HEK293 (cell line): ENCODE measurements around the gene PPIA.

Experiments
- GLI4 ChIP-seq: fragments of 450-650 bp; formaldehyde crosslinking; IDR thresholded peaks from 2 replicates; pipeline ENCODE4 v1.5.1; 2016; ENCODE audit warnings: missing biosample characterization, missing genetic modification characterization
- REPIN1 ChIP-seq: fragments of 450-650 bp; formaldehyde crosslinking; IDR thresholded peaks from 2 replicates; pipeline ENCODE4 v1.5.1; 2017; ENCODE audit warnings: missing biosample characterization, missing genetic modification characterization, low read depth
- ZBTB48 ChIP-seq: fragments of 450-650 bp; formaldehyde crosslinking; IDR thresholded peaks from 2 replicates; pipeline ENCODE4 v1.5.1; 2016; ENCODE audit warnings: missing biosample characterization, missing genetic modification characterization
- ZEB2 ChIP-seq: fragments of 450-650 bp; formaldehyde crosslinking; IDR thresholded peaks from 2 replicates; pipeline ENCODE4 v1.5.1; 2016; ENCODE audit warnings: missing biosample characterization, missing genetic modification characterization
- ZNF394 ChIP-seq: fragments of 450-650 bp; formaldehyde crosslinking; IDR thresholded peaks from 2 replicates; pipeline ENCODE4 v1.5.1; 2016; ENCODE audit warnings: missing biosample characterization, missing genetic modification characterization, mild to moderate bottlenecking, moderate library complexity, borderline replicate concordance
- ZNF561 ChIP-seq: fragments of 450-650 bp; IDR thresholded peaks from 2 replicates; pipeline ENCODE4 v1.5.1; 2018; ENCODE audit warnings: missing biosample characterization, missing genetic modification characterization, borderline replicate concordance
- TF ChIP-seq, protein P1 (sequence below): fragments of 450-650 bp; formaldehyde crosslinking; IDR thresholded peaks from 2 replicates; pipeline ENCODE4 v1.5.1; 2016; ENCODE audit warnings: missing biosample characterization, missing genetic modification characterization
- TF ChIP-seq, protein P2 (sequence below): fragments of 450-650 bp; formaldehyde crosslinking; IDR thresholded peaks from 2 replicates; pipeline ENCODE4 v1.5.1; 2016; ENCODE audit warnings: missing biosample characterization, missing genetic modification characterization, low read depth
- TF ChIP-seq, protein P3 (sequence below): fragments of 450-650 bp; formaldehyde crosslinking; IDR thresholded peaks from 2 replicates; pipeline ENCODE4 v1.5.1; 2016; ENCODE audit warnings: missing biosample characterization, missing genetic modification characterization
- TF ChIP-seq, protein P4 (sequence below): fragments of 450-650 bp; formaldehyde crosslinking; IDR thresholded peaks from 2 replicates; pipeline ENCODE4 v1.5.1; 2017; ENCODE audit warnings: missing biosample characterization, missing genetic modification characterization

DNA sequence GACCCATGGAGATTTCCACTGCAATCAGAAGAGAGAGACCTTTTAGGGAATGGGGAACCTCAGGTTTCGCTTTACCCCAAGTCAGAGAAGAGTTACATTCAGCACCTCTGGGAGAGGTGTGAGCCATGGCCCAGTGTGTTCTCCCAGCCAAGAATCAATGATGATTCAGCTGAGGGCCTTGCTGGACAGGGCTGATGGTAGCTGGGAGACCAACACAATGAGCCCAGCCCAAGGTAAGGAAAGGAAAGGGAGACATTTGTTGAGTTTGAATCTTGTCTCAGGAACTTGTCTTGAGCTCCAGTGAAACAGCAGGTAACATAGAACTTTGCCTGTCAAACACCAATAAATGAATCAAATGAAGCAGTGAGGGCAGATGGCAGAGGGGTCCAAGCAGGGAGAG is 14.0 kb upstream of the PPIA start:
- TF ChIP-seq REPIN1 (tag by site-specific recombination): no peak
- TF ChIP-seq, protein P1, sequence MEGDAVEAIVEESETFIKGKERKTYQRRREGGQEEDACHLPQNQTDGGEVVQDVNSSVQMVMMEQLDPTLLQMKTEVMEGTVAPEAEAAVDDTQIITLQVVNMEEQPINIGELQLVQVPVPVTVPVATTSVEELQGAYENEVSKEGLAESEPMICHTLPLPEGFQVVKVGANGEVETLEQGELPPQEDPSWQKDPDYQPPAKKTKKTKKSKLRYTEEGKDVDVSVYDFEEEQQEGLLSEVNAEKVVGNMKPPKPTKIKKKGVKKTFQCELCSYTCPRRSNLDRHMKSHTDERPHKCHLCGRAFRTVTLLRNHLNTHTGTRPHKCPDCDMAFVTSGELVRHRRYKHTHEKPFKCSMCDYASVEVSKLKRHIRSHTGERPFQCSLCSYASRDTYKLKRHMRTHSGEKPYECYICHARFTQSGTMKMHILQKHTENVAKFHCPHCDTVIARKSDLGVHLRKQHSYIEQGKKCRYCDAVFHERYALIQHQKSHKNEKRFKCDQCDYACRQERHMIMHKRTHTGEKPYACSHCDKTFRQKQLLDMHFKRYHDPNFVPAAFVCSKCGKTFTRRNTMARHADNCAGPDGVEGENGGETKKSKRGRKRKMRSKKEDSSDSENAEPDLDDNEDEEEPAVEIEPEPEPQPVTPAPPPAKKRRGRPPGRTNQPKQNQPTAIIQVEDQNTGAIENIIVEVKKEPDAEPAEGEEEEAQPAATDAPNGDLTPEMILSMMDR (tag by site-specific recombination): no peak
- no peak for TF ChIP-seq ZNF394
- no peak for TF ChIP-seq ZBTB48 (tag by site-specific recombination)
- TF ChIP-seq ZNF561 (tag by site-specific recombination): no peak
- TF ChIP-seq, protein P2, sequence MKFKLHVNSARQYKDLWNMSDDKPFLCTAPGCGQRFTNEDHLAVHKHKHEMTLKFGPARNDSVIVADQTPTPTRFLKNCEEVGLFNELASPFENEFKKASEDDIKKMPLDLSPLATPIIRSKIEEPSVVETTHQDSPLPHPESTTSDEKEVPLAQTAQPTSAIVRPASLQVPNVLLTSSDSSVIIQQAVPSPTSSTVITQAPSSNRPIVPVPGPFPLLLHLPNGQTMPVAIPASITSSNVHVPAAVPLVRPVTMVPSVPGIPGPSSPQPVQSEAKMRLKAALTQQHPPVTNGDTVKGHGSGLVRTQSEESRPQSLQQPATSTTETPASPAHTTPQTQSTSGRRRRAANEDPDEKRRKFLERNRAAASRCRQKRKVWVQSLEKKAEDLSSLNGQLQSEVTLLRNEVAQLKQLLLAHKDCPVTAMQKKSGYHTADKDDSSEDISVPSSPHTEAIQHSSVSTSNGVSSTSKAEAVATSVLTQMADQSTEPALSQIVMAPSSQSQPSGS (tag by site-specific recombination): no peak
- TF ChIP-seq GLI4 (tag by site-specific recombination): no peak
- TF ChIP-seq, protein P3, sequence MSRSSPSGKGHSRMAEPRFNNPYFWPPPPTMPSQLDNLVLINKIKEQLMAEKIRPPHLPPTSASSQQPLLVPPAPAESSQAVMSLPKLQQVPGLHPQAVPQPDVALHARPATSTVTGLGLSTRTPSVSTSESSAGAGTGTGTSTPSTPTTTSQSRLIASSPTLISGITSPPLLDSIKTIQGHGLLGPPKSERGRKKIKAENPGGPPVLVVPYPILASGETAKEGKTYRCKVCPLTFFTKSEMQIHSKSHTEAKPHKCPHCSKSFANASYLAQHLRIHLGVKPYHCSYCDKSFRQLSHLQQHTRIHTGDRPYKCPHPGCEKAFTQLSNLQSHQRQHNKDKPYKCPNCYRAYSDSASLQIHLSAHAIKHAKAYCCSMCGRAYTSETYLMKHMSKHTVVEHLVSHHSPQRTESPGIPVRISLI (tag by site-specific recombination): no peak
- TF ChIP-seq ZEB2 (tag by site-specific recombination): no peak
- TF ChIP-seq, protein P4, sequence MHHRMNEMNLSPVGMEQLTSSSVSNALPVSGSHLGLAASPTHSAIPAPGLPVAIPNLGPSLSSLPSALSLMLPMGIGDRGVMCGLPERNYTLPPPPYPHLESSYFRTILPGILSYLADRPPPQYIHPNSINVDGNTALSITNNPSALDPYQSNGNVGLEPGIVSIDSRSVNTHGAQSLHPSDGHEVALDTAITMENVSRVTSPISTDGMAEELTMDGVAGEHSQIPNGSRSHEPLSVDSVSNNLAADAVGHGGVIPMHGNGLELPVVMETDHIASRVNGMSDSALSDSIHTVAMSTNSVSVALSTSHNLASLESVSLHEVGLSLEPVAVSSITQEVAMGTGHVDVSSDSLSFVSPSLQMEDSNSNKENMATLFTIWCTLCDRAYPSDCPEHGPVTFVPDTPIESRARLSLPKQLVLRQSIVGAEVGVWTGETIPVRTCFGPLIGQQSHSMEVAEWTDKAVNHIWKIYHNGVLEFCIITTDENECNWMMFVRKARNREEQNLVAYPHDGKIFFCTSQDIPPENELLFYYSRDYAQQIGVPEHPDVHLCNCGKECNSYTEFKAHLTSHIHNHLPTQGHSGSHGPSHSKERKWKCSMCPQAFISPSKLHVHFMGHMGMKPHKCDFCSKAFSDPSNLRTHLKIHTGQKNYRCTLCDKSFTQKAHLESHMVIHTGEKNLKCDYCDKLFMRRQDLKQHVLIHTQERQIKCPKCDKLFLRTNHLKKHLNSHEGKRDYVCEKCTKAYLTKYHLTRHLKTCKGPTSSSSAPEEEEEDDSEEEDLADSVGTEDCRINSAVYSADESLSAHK (tag by site-specific recombination): no peak
